ENCODE measurements around the gene HOXA10.

DNA sequence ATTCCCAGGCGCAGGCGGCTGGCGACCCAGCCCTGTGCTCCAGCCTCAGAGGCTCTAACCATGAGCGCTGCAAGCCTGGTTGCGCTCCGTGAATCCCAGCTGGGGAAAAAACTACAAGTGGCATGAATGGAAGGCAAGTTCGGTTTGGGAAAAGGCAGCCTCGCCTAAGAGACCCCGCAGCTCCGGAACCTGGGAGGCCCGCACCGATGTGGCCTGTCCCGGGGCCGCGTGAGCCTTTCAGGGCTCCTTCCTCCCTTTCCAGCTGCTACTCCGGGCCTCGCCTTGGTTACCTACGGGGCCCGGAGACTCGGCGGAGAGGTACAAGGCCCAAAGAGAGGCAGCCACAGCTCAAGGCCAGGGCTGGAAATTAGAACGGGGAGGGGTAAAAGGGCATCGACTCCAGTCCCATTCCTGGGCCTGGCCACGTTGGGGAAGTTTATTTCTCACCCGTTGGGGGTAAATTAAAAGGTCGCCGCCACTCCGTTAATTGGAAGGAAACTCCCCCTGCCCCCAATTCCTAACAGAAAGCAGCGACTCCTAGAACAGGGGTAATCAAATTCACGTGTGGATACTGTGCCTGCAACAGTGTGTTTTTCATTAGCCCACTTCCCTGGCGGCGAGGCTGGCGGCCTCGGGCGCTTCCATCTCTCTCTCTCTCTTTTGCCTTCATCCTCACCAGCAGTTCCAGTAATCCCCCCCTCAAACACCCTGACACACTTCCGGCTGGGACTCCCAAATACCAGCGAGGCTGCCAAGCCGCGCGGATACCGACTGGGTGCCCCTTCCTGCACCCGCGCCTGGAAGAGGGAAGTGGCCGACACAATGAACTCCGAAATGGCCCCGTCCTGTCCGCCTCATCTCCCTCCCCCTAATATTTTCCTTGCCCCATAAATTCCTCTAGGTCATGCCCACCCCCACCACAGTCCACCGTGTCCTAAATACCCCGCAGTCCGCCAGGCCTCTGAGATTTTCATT is 7.3 kb downstream of the HOXA10 start:
- no peak for TF ChIP-seq POLR2A (IDR thresholded peaks at IDR 0.05; ENCODE audit: low read length)
- no peak for TF ChIP-seq GATA1 (IDR thresholded peaks at IDR 0.05; ENCODE audit: low read depth, low read length)
